Peyer's patch (tissue), 4 donors: ENCODE results near the gene ADRA2C.

Experiments
- CTCF ChIP-seq, 6 experiments: fragments of 450-650 bp in 4 of 6; fragments of 200-600 bp in 2 of 6; sonication (generic) in 1 of 6; IDR thresholded peaks; one replicate each; pipeline ENCODE4 v1.5.1; 2017 to 2019; ENCODE audit warnings: antibody characterized with exemption in 6 of 6, mild to moderate bottlenecking in 3 of 6, moderate library complexity in 1 of 6
- POLR2A ChIP-seq, 2 donors: fragments of 450-650 bp; IDR thresholded peaks; one replicate each; pipeline ENCODE4 v1.5.1; 2017; ENCODE audit warnings: antibody characterized with exemption in 2 of 2, mild to moderate bottlenecking in 2 of 2, moderate library complexity in 2 of 2

- TF ChIP-seq CTCF (IDR thresholded peaks at IDR 0.05) (no peak), POLR2A (IDR thresholded peaks at IDR 0.05) (no peak)
Observed at GRCh38 chr4:3811621-3812020, 45.4 kb downstream of the ADRA2C start.
